Activated CD8-positive, alpha-beta memory T cell treated with anti-CD3 and anti-CD28 coated beads, Interleukin-2, amount 50 U/mL, for 24 hours (primary cell): ENCODE results near the gene BTNL8.

Experiments
- DNase-seq: peaks from one replicate; pipeline ENCODE4 v3.0.0-alpha.2; 2020; ENCODE audit errors: extremely low read depth

The BTNL8 gene

GRCh38 chr5:180898621-180899246 lies at the start of gene BTNL8:
Gene BTNL8, plus strand, starts transcription at chr5:180899159. Its CDS starts 152 bp downstream, at chr5:180899311.
- no peak for DNase-seq

GRCh38 chr5:180849827-180850226 lies 49.1 kb upstream of the BTNL8 start:
- no peak for DNase-seq

DNA sequence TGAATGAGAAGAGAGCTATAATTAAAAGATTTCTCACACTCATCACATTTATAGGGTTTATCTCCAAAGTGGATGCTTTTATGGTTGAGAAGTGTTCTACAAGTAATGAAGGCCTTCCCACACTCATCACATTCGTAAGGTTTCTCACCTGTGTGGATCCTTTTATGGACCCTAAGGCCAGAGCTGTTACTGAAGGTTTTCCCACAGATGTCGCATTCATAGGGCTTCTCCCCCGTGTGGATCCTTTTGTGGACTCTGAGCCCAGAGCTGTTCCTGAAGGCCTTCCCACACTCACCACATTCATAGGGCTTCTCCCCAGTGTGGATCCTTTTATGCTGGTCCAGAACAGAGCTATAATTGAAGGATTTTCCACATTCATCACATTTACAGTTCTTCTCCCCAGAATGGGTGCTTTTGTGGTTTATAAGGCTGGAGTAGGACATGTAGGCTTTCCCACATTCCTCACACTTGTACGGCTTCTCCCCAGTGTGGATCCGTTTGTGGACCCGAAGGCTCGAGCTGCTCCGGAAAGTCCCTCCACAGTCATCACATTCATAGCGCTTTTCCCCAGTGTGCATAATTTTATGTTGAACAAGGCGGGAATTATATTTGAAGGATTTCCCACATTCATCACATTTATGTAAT lies 48.4 kb upstream of the BTNL8 start:
- no peak for DNase-seq

DNA sequence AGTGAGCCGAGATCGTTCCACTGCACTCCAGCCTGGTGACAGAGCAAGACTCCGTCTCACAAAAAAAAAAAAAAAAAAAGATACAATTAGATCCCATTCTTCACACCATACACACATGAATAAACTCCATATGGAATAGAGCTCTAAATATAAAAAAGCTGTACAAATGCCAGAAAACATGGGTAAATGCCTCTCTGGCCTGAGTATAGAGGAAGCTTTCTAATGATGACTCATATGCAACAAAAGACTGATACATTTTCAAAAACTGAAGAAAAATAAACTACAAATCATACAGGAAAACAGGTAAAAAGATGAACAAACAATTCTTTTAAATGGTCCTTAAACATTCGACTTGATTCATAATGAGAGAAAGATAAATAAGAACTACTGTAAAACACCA lies 46.5 kb upstream of the BTNL8 start:
- no peak for DNase-seq

- DNase-seq = no peak
Observed at GRCh38 chr5:180853121-180853847, 45.7 kb upstream of the BTNL8 start.

GRCh38 chr5:180853848-180854176 lies 45.1 kb upstream of the BTNL8 start:
- no peak for DNase-seq

DNA sequence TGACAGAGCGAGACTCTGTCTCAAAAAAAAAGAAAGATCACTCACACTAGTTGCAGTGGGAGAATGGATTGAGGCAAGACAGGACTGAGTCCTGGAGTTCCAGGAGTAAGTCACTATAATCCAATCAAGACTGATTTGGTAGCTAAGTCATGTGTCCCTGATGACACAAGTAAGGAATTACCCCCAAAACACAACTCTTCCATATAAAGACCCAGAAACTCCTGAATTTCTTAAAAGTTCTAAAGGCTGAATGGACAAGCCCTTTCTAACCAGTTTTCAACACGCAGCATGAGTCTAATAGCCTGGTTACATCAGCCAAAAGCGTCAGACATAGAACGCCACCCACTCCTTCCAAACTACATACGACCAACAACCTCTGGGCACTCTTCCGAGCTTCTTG lies 40.4 kb upstream of the BTNL8 start:
- no peak for DNase-seq

- DNase-seq = no peak
Observed at GRCh38 chr5:180860273-180860886, 38.6 kb upstream of the BTNL8 start.

DNA sequence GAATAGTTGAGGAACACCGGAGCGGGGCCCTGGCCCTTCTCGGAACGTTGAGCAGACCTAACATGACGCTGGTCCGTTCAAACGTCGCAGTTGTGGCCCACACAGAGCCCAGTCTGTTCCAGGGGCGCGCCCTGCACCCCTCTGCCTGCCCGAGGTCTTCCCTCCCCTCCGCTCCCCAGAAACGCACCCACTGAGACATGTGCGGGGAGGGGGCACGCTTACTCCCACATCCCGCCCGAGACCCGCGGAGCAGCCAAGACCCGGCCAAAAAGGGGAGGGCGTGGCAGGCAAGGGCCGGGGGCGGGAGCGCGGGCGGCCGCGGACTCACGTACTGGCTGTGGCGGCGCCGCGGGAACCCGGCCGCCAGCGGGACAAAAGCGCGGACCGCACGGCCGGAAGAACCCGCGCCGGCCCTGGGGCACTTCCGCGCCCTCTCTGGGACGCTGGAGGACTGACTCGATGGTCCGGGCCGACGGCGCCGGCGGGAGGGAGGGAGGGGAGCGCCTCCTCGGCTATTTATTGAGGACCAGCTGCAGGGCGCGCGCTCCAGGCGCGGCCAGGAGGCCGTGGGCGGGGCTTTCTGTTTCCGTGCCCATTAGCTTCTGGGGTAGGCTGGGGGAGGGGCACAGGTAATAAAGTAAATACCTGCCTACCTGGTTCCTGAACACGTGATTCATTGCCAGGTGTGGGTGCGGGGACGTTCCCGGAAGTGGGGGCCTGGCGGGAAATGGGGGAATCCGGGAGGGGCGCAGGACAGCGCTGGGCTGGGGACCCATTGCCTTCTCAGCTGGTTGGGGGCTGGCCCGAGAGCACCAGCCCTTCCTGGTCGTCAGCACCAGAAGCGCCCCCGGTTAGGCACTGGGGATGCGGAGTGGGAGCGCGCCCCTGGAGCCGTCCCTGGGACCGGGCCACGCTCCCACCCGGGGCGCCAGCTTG lies 37.8 kb upstream of the BTNL8 start, which contains the start of gene ZFP62:
TSS of gene ZFP62 (minus strand) at position 390 of the 936 bp plus-strand sequence. CDS start at position 333, 57 bp downstream.
- peak; percentile 62 for DNase-seq

DNA sequence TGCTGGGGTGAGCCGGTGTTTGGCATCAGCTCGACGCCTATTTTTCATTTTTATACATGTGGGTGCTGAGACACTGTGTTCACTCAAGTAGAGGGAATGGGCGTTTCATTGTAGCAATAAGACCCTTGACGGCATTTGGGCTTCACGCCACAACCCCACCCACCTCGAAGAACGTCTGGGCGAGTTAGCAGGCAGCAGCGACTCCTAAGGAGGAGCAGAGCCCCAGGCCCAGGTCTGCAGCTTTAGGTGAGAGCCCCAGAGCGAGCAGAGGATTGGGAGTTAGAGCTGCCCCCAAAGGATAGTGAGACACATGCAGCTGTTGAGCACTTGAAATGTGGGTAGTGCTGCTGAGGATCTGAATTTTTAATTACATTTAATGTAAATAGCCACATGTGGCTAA lies 36.3 kb upstream of the BTNL8 start:
- no peak for DNase-seq

- DNase-seq = no peak
Observed at GRCh38 chr5:180865981-180866695, 32.8 kb upstream of the BTNL8 start.

GRCh38 chr5:180866985-180867384 lies 32.0 kb upstream of the BTNL8 start:
- DNase-seq = no peak

DNA sequence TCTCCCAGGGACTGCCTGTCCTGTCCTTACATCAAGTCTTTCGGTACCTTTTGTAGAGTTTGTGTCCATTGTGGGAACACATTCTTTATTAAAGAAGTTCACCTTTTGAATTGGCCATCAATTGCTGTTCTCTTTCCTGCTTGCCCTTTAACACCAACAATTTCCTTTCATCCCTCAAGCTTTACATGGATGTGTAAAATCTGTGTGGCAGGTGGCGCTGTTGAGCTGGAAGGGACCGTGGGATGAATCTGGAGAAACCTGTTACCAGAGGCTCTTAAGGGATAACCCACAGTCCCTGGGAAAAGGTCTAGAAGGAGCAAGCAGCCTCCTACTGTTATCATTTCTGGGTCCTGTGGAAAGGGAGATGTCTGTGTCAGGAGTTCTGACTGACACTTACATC lies 30.0 kb upstream of the BTNL8 start:
- no peak for DNase-seq

GRCh38 chr5:180869587-180869986 lies 29.4 kb upstream of the BTNL8 start:
- DNase-seq = no peak

GRCh38 chr5:180870276-180871068 lies 28.5 kb upstream of the BTNL8 start:
- DNase-seq = no peak

DNA sequence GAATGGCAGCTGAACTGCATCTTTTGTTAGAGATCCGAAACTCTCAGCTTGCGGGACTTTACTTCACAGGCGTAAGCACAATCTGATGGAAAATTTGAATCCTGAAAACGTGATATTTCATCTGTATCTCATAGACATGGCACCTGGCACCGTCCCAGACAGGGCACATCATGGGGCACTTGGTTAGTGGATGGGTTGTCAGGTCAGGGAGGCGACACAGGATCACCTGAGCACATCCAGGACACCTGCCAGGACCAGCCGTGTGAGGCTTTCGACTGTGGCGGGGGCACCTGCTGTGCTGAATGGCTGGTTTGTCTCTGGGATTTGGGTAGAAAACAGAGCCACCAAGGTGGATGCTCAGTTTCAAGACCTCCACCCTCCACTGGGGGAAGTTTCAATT lies 26.5 kb upstream of the BTNL8 start:
- DNase-seq = no peak

DNA sequence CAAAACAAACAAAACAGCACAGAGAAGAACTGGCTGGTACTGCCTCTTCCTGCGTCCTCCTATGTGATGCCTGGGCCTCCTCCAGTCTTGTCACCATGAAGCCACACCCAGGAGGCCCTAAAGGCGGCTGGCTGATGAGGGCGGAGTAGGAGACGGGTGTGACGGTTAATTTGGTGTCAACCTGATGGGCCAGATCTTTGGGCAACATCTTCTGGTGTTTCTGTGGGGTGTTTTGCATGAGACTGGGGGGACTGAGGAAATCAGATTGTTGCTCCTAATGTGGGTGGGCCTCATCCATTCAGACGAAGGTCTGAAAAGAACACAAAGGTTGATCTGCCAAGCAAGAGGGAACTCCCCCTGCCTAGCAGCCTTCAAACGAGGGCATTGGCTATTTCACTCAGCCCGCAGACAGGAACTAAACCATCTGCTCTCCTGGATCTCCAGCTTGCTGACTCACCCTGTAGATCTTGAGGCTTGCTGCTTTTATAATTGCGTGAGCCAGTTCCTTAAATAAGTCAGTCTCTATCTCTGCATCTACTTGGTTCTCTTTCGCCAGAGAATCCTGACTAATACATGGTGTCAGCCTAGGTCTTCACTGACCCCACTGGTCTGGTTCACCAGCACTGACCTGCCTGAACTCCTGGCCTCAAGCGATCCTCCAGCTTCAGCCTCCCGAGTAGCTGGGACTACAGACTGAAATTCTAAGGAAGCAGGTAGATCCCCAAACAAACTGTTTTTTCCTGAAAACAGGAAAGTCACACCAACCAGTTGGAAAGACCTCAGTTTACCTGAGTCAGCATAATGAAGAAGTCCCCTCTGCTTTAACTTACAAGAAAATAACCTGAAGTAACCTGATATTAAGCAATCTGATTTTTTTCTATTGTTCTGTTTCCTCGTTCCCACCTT lies 25.1 kb upstream of the BTNL8 start:
- DNase-seq = no peak

DNA sequence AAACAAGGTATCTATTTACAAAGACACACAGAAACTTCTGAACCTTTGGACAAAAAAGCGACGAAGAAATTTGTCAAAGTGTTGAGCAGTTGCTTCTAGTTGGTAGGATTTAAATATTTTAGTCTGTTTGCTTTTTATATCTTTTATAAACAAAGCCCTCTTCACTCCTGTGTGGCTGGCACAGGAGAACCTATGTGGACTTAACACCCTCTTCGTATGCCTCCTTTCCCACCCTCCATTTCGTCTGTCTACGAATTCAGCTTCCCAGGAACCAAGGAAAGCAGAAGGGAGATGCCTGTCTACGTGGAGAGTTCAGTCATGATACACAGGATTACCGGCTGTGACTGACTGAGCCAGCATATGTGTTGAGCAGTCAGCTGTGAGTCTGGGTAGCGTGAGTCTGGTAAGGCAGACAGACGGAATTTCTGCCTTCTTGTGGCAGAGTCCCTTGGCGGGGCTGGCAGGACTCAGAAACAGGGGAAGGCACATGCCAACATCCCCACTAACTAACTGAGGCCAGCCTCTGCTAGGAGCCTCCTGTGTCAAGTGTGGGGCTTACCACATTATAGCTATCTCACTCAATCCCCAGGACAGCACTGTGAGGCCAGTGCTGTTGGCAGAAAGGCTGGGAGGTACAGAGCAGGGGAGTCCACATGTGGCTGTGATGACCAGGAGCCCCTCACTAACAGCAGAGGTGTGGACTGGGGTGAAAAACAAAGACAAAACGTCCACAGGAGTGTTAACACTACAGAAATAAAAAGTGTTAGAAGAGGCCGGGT lies 24.0 kb upstream of the BTNL8 start:
- no peak for DNase-seq
